Astrocyte (in vitro differentiated cells and primary cell): ENCODE results near the gene DGKZ. TPM values are rescaled to one million over a fixed set of nuclear protein-coding genes. Genes with fewer than 3 reads are reported as not detected.

Experiments
- DNase-seq: peaks from one replicate; pipeline ENCODE4 v3.0.0-alpha.2; 2010; ENCODE audit warnings: low read depth
- FAIRE-seq: peaks from 2 replicates; lab custom pipeline; 2011; peaks lifted over from hg19 to GRCh38; lab: Jason Lieb, UNC
- H2AFZ ChIP-seq: 2 replicates; pipeline ENCODE4 v1.6.0; 2012; ENCODE audit warnings: low read depth, low read length, inconsistent platforms
- H3K27ac ChIP-seq: 2 replicates; pipeline ENCODE4 v1.5.1; 2011; ENCODE audit warnings: low read depth, low read length, inconsistent platforms
- H3K27me3 ChIP-seq: 2 replicates; pipeline ENCODE4 v1.6.0; 2011; ENCODE audit warnings: low read length, inconsistent platforms; ENCODE audit not compliant: insufficient read depth
- H3K36me3 ChIP-seq: 2 replicates; pipeline ENCODE4 v1.5.1; 2011; ENCODE audit warnings: low read length, inconsistent platforms; ENCODE audit not compliant: insufficient read depth
- H3K4me1 ChIP-seq: 2 replicates; pipeline ENCODE4 v1.5.1; 2011; ENCODE audit warnings: low read length, inconsistent platforms; ENCODE audit not compliant: insufficient read depth
- H3K4me2 ChIP-seq: 2 replicates; pipeline ENCODE4 v1.6.0; 2012; ENCODE audit warnings: low read length, inconsistent platforms
- H3K4me3 ChIP-seq: 2 replicates; pipeline ENCODE4 v1.5.1; 2011; ENCODE audit warnings: low read depth, mild to moderate bottlenecking, low read length, inconsistent platforms; ENCODE audit not compliant: insufficient read depth
- H3K79me2 ChIP-seq: 2 replicates; pipeline ENCODE4 v1.6.0; 2012; ENCODE audit warnings: mild to moderate bottlenecking, low read length, inconsistent platforms; ENCODE audit not compliant: insufficient read depth
- H3K9ac ChIP-seq: 2 replicates; pipeline ENCODE4 v1.6.0; 2012; ENCODE audit warnings: mild to moderate bottlenecking, low read length, inconsistent platforms
- H3K9me3 ChIP-seq: 2 replicates; pipeline ENCODE4 v1.5.1; 2012; ENCODE audit warnings: low read depth, mild to moderate bottlenecking, low read length, inconsistent platforms; ENCODE audit not compliant: insufficient read depth
- H4K20me1 ChIP-seq: 2 replicates; pipeline ENCODE4 v1.6.0; 2012; ENCODE audit warnings: low read length, inconsistent platforms; ENCODE audit not compliant: insufficient read depth
- H3K27ac Mint-ChIP-seq: one replicate; pipeline ENCODE4 v1.8.0; 2021; ENCODE audit warnings: mild to moderate bottlenecking, mixed read lengths; ENCODE audit not compliant: unreplicated experiment
- H3K27me3 Mint-ChIP-seq: one replicate; pipeline ENCODE4 v1.8.0; 2021; ENCODE audit warnings: low read depth, mixed read lengths; ENCODE audit not compliant: unreplicated experiment
- H3K36me3 Mint-ChIP-seq: one replicate; pipeline ENCODE4 v1.8.0; 2021; ENCODE audit warnings: low read depth, mixed read lengths; ENCODE audit not compliant: unreplicated experiment
- H3K4me1 Mint-ChIP-seq: one replicate; pipeline ENCODE4 v1.8.0; 2021; ENCODE audit warnings: low read depth, mixed read lengths; ENCODE audit not compliant: unreplicated experiment
- H3K4me3 Mint-ChIP-seq: one replicate; pipeline ENCODE4 v1.8.0; 2021; ENCODE audit warnings: mild to moderate bottlenecking, moderate library complexity, mixed read lengths; ENCODE audit not compliant: unreplicated experiment
- H3K9me3 Mint-ChIP-seq: one replicate; pipeline ENCODE4 v1.8.0; 2021; ENCODE audit warnings: mild to moderate bottlenecking, mixed read lengths; ENCODE audit not compliant: unreplicated experiment
- EZH2 ChIP-seq: IDR thresholded peaks from 2 replicates; pipeline ENCODE4 v1.6.1; 2012; ENCODE audit warnings: mild to moderate bottlenecking, low read length, inconsistent platforms; ENCODE audit not compliant: insufficient read depth
- total RNA-seq: library from RNA; stranded (reverse); gene quantifications from 2 replicates; pipeline ENCODE4 v1.2.1, GENCODE V29; 2021
- TF ChIP-seq, protein P1 (sequence below): IDR thresholded peaks from 2 replicates; pipeline ENCODE4 v1.5.1; 2011; ENCODE audit warnings: low read depth, mild to moderate bottlenecking, inconsistent platforms, low read length, moderate library complexity; ENCODE audit not compliant: insufficient read depth

The DGKZ gene
- total RNA-seq, 1 donor from 2014 or later = 59.3 TPM

DNA sequence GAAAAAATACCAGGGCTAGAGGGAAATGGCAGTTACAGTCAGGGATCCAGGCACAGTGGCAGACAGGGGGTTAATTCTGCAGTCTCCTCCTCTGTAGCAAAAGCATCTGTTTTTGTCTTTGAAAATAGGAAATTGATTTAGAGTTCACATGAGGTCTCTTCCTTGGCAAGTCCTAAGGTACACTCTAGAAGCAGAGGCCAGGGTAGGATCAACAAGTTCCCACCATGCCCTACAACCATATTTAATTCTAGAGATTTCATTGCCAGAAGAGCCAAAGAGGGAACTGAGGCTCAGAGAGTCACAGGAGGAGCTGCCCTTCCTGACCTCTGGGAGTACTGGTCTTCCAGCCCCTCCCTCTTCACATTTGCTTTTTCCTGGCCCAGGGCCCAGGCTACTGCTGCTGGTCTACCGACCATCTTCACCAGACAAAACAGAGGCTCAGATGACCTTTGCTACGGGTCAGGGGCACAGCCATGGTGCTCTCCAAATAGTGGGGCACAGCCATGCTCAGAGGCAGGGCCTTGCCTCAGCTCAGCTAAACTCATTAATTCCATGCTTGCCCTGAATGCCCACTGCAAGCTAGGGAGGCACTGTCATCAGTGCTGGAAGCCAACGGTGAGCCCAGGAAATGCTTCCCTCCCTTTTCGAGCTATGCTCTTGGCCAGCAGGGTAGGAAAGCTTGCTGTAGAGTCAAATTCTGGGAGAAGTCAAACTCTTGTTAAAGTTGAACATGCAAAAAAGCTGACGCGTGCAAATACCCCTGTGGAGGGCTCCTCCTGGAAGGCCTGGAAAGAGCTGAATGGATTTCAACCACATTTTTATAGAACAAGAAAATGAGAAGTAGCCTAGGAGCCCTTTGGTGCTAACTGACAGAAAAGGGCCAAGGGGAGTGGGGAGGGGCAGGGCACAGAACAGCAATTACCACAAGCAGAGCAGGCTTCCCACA lies 56.0 kb downstream of the DGKZ start:
- Histone ChIP-seq H3K36me3 (peaks cover 3% of the 10 kb centered on the region), H4K20me1 (peaks cover 22% of the 10 kb centered on the region), H2AFZ (no peak overlapping the region), H3K27ac (no peak overlapping the region), H3K4me2 (no peak overlapping the region), H3K27me3 (no peaks in the 10 kb centered on the region), H3K9me3 (no peaks in the 10 kb centered on the region), H3K4me1 (peaks cover 6% of the 10 kb centered on the region), H3K79me2 (no peaks in the 10 kb centered on the region), H3K9ac (no peak overlapping the region), H3K4me3 (no peak overlapping the region)
- TF ChIP-seq, protein P1, sequence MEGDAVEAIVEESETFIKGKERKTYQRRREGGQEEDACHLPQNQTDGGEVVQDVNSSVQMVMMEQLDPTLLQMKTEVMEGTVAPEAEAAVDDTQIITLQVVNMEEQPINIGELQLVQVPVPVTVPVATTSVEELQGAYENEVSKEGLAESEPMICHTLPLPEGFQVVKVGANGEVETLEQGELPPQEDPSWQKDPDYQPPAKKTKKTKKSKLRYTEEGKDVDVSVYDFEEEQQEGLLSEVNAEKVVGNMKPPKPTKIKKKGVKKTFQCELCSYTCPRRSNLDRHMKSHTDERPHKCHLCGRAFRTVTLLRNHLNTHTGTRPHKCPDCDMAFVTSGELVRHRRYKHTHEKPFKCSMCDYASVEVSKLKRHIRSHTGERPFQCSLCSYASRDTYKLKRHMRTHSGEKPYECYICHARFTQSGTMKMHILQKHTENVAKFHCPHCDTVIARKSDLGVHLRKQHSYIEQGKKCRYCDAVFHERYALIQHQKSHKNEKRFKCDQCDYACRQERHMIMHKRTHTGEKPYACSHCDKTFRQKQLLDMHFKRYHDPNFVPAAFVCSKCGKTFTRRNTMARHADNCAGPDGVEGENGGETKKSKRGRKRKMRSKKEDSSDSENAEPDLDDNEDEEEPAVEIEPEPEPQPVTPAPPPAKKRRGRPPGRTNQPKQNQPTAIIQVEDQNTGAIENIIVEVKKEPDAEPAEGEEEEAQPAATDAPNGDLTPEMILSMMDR = no peak
- TF ChIP-seq EZH2 = no peak
- Mint-ChIP-seq H3K36me3 (peaks cover 30% of the 10 kb centered on the region), H3K27me3 (no peaks in the 10 kb centered on the region), H3K27ac (no peak overlapping the region), H3K4me1 (peaks cover 6% of the 10 kb centered on the region), H3K4me3 (no peak overlapping the region), H3K9me3 (no peaks in the 10 kb centered on the region)
- FAIRE-seq (no peak), DNase-seq (no peak)

DNA sequence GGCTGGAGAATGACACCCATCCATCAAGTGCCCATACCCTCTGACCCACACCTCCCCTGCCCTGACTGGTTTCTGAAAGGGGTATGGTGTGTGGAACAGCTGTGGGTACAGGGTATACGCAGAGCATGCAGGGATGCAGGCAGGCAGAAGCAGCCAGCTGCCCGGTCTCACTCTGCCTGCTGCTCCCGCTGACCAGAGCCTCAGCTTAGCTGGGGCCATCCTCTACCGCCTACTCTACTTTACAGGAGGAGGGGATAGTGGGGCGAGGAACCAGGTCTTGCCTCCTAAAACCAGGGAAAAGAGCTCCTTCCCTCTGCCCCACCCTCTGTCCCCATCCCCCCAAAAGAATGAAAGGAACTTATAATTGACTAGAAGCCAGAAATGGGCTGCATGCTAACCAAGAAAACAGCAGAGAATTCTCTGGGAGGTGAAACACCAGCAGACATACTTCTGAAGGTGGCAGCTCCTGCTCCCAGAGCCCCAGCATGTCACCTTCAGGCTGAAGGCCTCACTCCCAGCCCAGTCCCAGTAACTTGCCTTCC lies 57.3 kb downstream of the DGKZ start:
- H3K9ac ChIP-seq = no peak overlapping the region
- TF ChIP-seq, protein P1 = no peak
- TF ChIP-seq EZH2 = no peak
- no peak overlapping the region for H2AFZ ChIP-seq
- no peaks in the 10 kb centered on the region for H3K79me2 ChIP-seq
- peaks cover 20% of the 10 kb centered on the region for H4K20me1 ChIP-seq
- no peak overlapping the region for H3K4me3 Mint-ChIP-seq
- H3K36me3 Mint-ChIP-seq = peaks cover 30% of the 10 kb centered on the region
- no peaks in the 10 kb centered on the region for H3K27me3 ChIP-seq
- peaks cover 5% of the 10 kb centered on the region for H3K36me3 ChIP-seq
- H3K27ac ChIP-seq = no peak overlapping the region
- H3K9me3 Mint-ChIP-seq = no peaks in the 10 kb centered on the region
- H3K9me3 ChIP-seq = no peaks in the 10 kb centered on the region
- no peak overlapping the region for H3K4me3 ChIP-seq
- no peak for DNase-seq
- peaks cover 6% of the 10 kb centered on the region for H3K4me1 ChIP-seq
- FAIRE-seq = no peak
- H3K27me3 Mint-ChIP-seq = no peaks in the 10 kb centered on the region
- no peak overlapping the region for H3K27ac Mint-ChIP-seq
- H3K4me2 ChIP-seq = peak overlapping the region; percentile 3
- peaks cover 6% of the 10 kb centered on the region for H3K4me1 Mint-ChIP-seq

DNA sequence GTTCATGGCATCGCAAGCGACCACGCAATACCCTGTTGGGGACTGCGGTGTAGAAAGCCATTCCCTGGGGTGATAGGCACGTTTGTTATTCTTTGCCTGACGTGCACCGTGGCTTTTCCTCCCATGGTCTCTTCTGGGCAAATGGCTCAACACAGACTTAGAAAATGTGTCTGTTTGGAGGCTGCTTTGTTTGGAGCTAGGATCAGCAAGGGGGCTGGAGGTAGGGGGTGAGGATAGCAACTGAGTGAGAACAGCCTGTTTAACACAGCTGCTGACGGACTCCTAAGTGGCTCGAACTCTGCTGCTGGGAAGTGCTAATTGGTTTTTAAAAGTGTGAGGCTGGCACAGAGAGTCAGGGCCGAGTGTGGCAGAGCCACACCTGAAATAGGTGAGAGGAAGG lies 60.4 kb downstream of the DGKZ start:
- Mint-ChIP-seq H3K9me3 (no peaks in the 10 kb centered on the region), H3K36me3 (peaks cover 25% of the 10 kb centered on the region), H3K27ac (no peak overlapping the region), H3K4me3 (no peak overlapping the region), H3K4me1 (peaks cover 6% of the 10 kb centered on the region), H3K27me3 (no peaks in the 10 kb centered on the region)
- no peak for FAIRE-seq
- Histone ChIP-seq H3K79me2 (no peaks in the 10 kb centered on the region), H3K27ac (no peak overlapping the region), H3K9me3 (no peaks in the 10 kb centered on the region), H3K4me2 (no peak overlapping the region), H2AFZ (no peak overlapping the region), H3K4me3 (no peak overlapping the region), H3K4me1 (peaks cover 6% of the 10 kb centered on the region), H3K27me3 (no peaks in the 10 kb centered on the region), H3K9ac (no peak overlapping the region), H3K36me3 (peaks cover 5% of the 10 kb centered on the region), H4K20me1 (peaks cover 16% of the 10 kb centered on the region)
- TF ChIP-seq, protein P1 = no peak
- TF ChIP-seq EZH2 = no peak
- no peak for DNase-seq
